COR-L47 (cell line): ENCODE data around the gene IGF2.

Experiments used
- DNase-seq: peaks from one replicate; lab custom pipeline; 2025; lab: John Stamatoyannopoulos, UW

IGF2 gene

GRCh38 chr11:2122907-2123627 lies 16.1 kb downstream of the IGF2 start:
- no peak for DNase-seq

GRCh38 chr11:2122222-2122906 lies 16.8 kb downstream of the IGF2 start:
- no peak for DNase-seq

GRCh38 chr11:2121227-2122130 lies 17.7 kb downstream of the IGF2 start:
- DNase-seq, result no peak

- DNase-seq, result no peak
These were observed 18.7 kb downstream of the IGF2 start for GRCh38 chr11:2120359-2121100.

GRCh38 chr11:2118677-2119076 lies 20.5 kb downstream of the IGF2 start:
- no peak for DNase-seq

- DNase-seq, result no peak
These were observed 22.5 kb downstream of the IGF2 start for GRCh38 chr11:2116680-2117079.

GRCh38 chr11:2115308-2115707 lies 23.9 kb downstream of the IGF2 start:
- DNase-seq, result no peak

- DNase-seq, result no peak
These were observed 24.6 kb downstream of the IGF2 start for GRCh38 chr11:2114430-2115241.

- no peak for DNase-seq
These were observed 25.4 kb downstream of the IGF2 start for GRCh38 chr11:2113776-2114175.

- no peak for DNase-seq
These were observed 28.7 kb downstream of the IGF2 start for GRCh38 chr11:2110521-2110920.

- no peak for DNase-seq
These were observed 29.6 kb downstream of the IGF2 start for GRCh38 chr11:2109541-2110019.

GRCh38 chr11:2108675-2109491 lies 30.3 kb downstream of the IGF2 start:
- DNase-seq, result no peak

- no peak for DNase-seq
These were observed 31.1 kb downstream of the IGF2 start for GRCh38 chr11:2107941-2108630.

GRCh38 chr11:2107521-2107920 lies 31.7 kb downstream of the IGF2 start:
- no peak for DNase-seq

GRCh38 chr11:2106583-2107209 lies 32.5 kb downstream of the IGF2 start:
- DNase-seq, result no peak

GRCh38 chr11:2105511-2105910 lies 33.7 kb downstream of the IGF2 start:
- no peak for DNase-seq

GRCh38 chr11:2104524-2105440 lies 34.4 kb downstream of the IGF2 start:
- DNase-seq, result no peak
